HepG2 (cell line): ENCODE results near the gene GH2.
"Not testable (repeated sequence)": the region's sequence is repeated elsewhere in the genome, so short reads cannot be mapped to it uniquely, and the experiment has no call there.

Source experiments
- GABPA ChIP-seq, 2 experiments: IDR thresholded peaks; 2 replicates each; pipeline ENCODE4 v1.6.1; 2011 to 2016; ENCODE audit warnings: low read depth in 2 of 2, low read length in 1 of 2, missing biosample characterization in 1 of 2, missing genetic modification characterization in 1 of 2
- HDAC1 ChIP-seq: sonication (generic); formaldehyde crosslinking; IDR thresholded peaks from 2 replicates; pipeline ENCODE4 v1.5.1; 2020; ENCODE audit warnings: mild to moderate bottlenecking, missing genetic modification reagents
- HES4 ChIP-seq: sonication (generic); formaldehyde crosslinking; IDR thresholded peaks from 2 replicates; pipeline ENCODE4 v1.9.0; 2021; ENCODE audit warnings: mild to moderate bottlenecking, missing genetic modification reagents, borderline replicate concordance
- NCOA2 ChIP-seq: sonication (generic); formaldehyde crosslinking; IDR thresholded peaks from 2 replicates; pipeline ENCODE4 v1.8.0; 2022; ENCODE audit warnings: inconsistent platforms
- POGZ ChIP-seq: sonication (generic); formaldehyde crosslinking; IDR thresholded peaks from 2 replicates; pipeline ENCODE4 v1.4.0; 2020; ENCODE audit warnings: mild to moderate bottlenecking, missing genetic modification reagents
- POLR2A ChIP-seq, 2 experiments: IDR thresholded peaks; 2 replicates each; pipeline ENCODE4 v1.6.1; 2011; ENCODE audit warnings: low read depth in 2 of 2, low read length in 2 of 2, mild to moderate bottlenecking in 1 of 2, moderate library complexity in 1 of 2; ENCODE audit not compliant: insufficient read depth in 1 of 2
- SAP130 ChIP-seq: IDR thresholded peaks from 2 replicates; pipeline ENCODE4 v1.6.1; 2016; ENCODE audit warnings: low read depth
- SYNCRIP ChIP-seq: fragments of 200-400 bp; formaldehyde crosslinking; IDR thresholded peaks from 2 replicates; pipeline ENCODE4 v1.6.1; 2018; ENCODE audit warnings: mild to moderate bottlenecking, low read depth, low read length; ENCODE audit not compliant: insufficient read depth
- ZBTB42 ChIP-seq: sonication (generic); formaldehyde crosslinking; IDR thresholded peaks from 2 replicates; pipeline ENCODE4 v1.5.0; 2020; ENCODE audit warnings: mild to moderate bottlenecking, missing genetic modification reagents
- ZNF543 ChIP-seq: sonication (generic); formaldehyde crosslinking; IDR thresholded peaks from 2 replicates; pipeline ENCODE4 v1.4.0; 2020; ENCODE audit warnings: mild to moderate bottlenecking, missing genetic modification reagents
- TF ChIP-seq, protein P1 (sequence below): sonication (generic); formaldehyde crosslinking; IDR thresholded peaks from 2 replicates; pipeline ENCODE4 v1.5.0; 2020; ENCODE audit warnings: mild to moderate bottlenecking, missing genetic modification reagents, moderate library complexity
- TF ChIP-seq, protein P2 (sequence below): fragments of 450-650 bp; IDR thresholded peaks from 2 replicates; pipeline ENCODE4 v1.6.1; 2017

- not testable (repeated sequence) for TF ChIP-seq ZNF543 (CRISPR knock-in tag); NCOA2; GABPA (IDR thresholded peaks at IDR 0.05; ENCODE audit: low read depth, low read length); GABPA (CRISPR knock-in tag; IDR thresholded peaks at IDR 0.05; ENCODE audit: low read depth); ZBTB42 (CRISPR knock-in tag); HES4 (CRISPR knock-in tag); SAP130 (CRISPR knock-in tag); POGZ (CRISPR knock-in tag); POLR2A (IDR thresholded peaks at IDR 0.05; ENCODE audit: insufficient read depth in 1 of 2, low read depth in 2 of 2, low read length in 2 of 2); SYNCRIP; HDAC1 (CRISPR knock-in tag)
- TF ChIP-seq, protein P1, sequence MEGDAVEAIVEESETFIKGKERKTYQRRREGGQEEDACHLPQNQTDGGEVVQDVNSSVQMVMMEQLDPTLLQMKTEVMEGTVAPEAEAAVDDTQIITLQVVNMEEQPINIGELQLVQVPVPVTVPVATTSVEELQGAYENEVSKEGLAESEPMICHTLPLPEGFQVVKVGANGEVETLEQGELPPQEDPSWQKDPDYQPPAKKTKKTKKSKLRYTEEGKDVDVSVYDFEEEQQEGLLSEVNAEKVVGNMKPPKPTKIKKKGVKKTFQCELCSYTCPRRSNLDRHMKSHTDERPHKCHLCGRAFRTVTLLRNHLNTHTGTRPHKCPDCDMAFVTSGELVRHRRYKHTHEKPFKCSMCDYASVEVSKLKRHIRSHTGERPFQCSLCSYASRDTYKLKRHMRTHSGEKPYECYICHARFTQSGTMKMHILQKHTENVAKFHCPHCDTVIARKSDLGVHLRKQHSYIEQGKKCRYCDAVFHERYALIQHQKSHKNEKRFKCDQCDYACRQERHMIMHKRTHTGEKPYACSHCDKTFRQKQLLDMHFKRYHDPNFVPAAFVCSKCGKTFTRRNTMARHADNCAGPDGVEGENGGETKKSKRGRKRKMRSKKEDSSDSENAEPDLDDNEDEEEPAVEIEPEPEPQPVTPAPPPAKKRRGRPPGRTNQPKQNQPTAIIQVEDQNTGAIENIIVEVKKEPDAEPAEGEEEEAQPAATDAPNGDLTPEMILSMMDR (CRISPR knock-in tag): not testable (repeated sequence)
- TF ChIP-seq, protein P2, sequence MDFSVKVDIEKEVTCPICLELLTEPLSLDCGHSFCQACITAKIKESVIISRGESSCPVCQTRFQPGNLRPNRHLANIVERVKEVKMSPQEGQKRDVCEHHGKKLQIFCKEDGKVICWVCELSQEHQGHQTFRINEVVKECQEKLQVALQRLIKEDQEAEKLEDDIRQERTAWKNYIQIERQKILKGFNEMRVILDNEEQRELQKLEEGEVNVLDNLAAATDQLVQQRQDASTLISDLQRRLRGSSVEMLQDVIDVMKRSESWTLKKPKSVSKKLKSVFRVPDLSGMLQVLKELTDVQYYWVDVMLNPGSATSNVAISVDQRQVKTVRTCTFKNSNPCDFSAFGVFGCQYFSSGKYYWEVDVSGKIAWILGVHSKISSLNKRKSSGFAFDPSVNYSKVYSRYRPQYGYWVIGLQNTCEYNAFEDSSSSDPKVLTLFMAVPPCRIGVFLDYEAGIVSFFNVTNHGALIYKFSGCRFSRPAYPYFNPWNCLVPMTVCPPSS: not testable (repeated sequence)
These were observed 37.1 kb upstream of the GH2 start, which contains the start of gene GH1 for GRCh38 chr17:63918789-63919305.
